Activated naive CD8-positive, alpha-beta T cell treated with anti-CD3 and anti-CD28 coated beads, Interleukin-2, amount 10 ng/mL, durations not matched to agents 7 days and 5 days (primary cell): Measurements from ENCODE around the gene GPRIN3. TPM values are rescaled to one million over a fixed set of nuclear protein-coding genes. Genes with fewer than 3 reads are reported as not detected.

Experiments
- ATAC-seq: fragments of 150-1000 bp; cut with Tn5 transposase; one replicate; pipeline ENCODE4 v1.10.0; 2021; ENCODE audit warnings: low read depth, moderate library complexity
- POLR2A ChIA-PET: fragments of 350-600 bp; sonication (Branson Sonifier 250); formaldehyde crosslinking; loops from one replicate; lab custom pipeline; 2021; ENCODE audit warnings: antibody characterized with exemption; lab: Charles Lee
- DNase-seq: peaks from one replicate; pipeline ENCODE4 v3.0.0; 2021
- H3K27ac Mint-ChIP-seq: one replicate; pipeline ENCODE4 v1.8.0; 2022; ENCODE audit warnings: mild to moderate bottlenecking, mixed read lengths
- H3K27me3 Mint-ChIP-seq: one replicate; pipeline ENCODE4 v1.8.0; 2022; ENCODE audit warnings: mild to moderate bottlenecking, moderate library complexity, mixed read lengths
- H3K36me3 Mint-ChIP-seq: one replicate; pipeline ENCODE4 v1.8.0; 2021; ENCODE audit warnings: mild to moderate bottlenecking, mixed read lengths
- H3K4me1 Mint-ChIP-seq: one replicate; pipeline ENCODE4 v1.8.0; 2021; ENCODE audit warnings: mixed read lengths
- H3K4me3 Mint-ChIP-seq: one replicate; pipeline ENCODE4 v1.8.0; 2022; ENCODE audit warnings: mild to moderate bottlenecking, moderate library complexity, mixed read lengths
- H3K9me3 Mint-ChIP-seq: one replicate; pipeline ENCODE4 v1.8.0; 2021; ENCODE audit warnings: mixed read lengths
- total RNA-seq, 2 experiments: library from RNA; stranded (reverse); gene quantifications; one replicate each; pipeline ENCODE4 v1.2.3, GENCODE V29; 2021

Gene GPRIN3
- total RNA-seq, 2 experiments from 2014 or later: 23.9 to 25.5 TPM

GRCh38 chr4:89296896-89297295 lies 10.7 kb downstream of the GPRIN3 start:
- POLR2A ChIA-PET: no interaction called here
- ATAC-seq: no peak
- H3K36me3 Mint-ChIP-seq: peaks cover 17% of the 10 kb centered on the region

GRCh38 chr4:89296399-89296798 lies 11.2 kb downstream of the GPRIN3 start:
- no peaks in the 10 kb centered on the region for H3K27me3 Mint-ChIP-seq
- peaks cover 22% of the 10 kb centered on the region for H3K36me3 Mint-ChIP-seq
- POLR2A ChIA-PET: no interaction called here
- H3K4me1 Mint-ChIP-seq: peaks cover 70% of the 10 kb centered on the region
- H3K4me3 Mint-ChIP-seq: no peak overlapping the region
- peak overlapping the region; percentile 76 for H3K27ac Mint-ChIP-seq
- ATAC-seq (no peak), DNase-seq (no peak)
- no peaks in the 10 kb centered on the region for H3K9me3 Mint-ChIP-seq

More at GRCh38 chr4:89296896-89297295, 10.7 kb downstream of the GPRIN3 start:
- peak overlapping the region; percentile 43 for H3K4me3 Mint-ChIP-seq
- no peak for DNase-seq
- H3K27ac Mint-ChIP-seq: peak overlapping the region; percentile 76
- no peaks in the 10 kb centered on the region for H3K27me3 Mint-ChIP-seq
- no peaks in the 10 kb centered on the region for H3K9me3 Mint-ChIP-seq
- peaks cover 71% of the 10 kb centered on the region for H3K4me1 Mint-ChIP-seq

GRCh38 chr4:89295415-89295927 lies 12.1 kb downstream of the GPRIN3 start:
- peaks cover 26% of the 10 kb centered on the region for H3K36me3 Mint-ChIP-seq
- no peaks in the 10 kb centered on the region for H3K27me3 Mint-ChIP-seq
- ATAC-seq (no peak), DNase-seq (no peak)
- peak overlapping the region; percentile 90 for H3K27ac Mint-ChIP-seq
- POLR2A ChIA-PET: interaction anchor here (1.0 to 2.5 kb wide), 5 partner anchors 10 to 40 kb away, joined by 3 to 15 read pairs (median 6); partner anchors contain the start of gene GPRIN3
- H3K4me3 Mint-ChIP-seq: peak overlapping the region; percentile 70
- H3K9me3 Mint-ChIP-seq: no peaks in the 10 kb centered on the region
- H3K4me1 Mint-ChIP-seq: peaks cover 70% of the 10 kb centered on the region

GRCh38 chr4:89294573-89295269 lies 12.9 kb downstream of the GPRIN3 start:
- Mint-ChIP-seq H3K9me3 (no peaks in the 10 kb centered on the region), H3K4me1 (peaks cover 72% of the 10 kb centered on the region), H3K27me3 (no peaks in the 10 kb centered on the region), H3K27ac (peak overlapping the region; percentile 90), H3K4me3 (peak overlapping the region; percentile 70), H3K36me3 (peaks cover 34% of the 10 kb centered on the region)
- ATAC-seq (peak; percentile 73), DNase-seq (no peak)
- POLR2A ChIA-PET: interaction anchor here (0.8 to 2.5 kb wide), 7 partner anchors 10 to 51 kb away, joined by 3 to 15 read pairs (median 6); partner anchors contain the start of gene GPRIN3

- H3K9me3 Mint-ChIP-seq: no peaks in the 10 kb centered on the region
- DNase-seq (no peak), ATAC-seq (no peak)
- H3K27ac Mint-ChIP-seq: peak overlapping the region; percentile 90
- no peaks in the 10 kb centered on the region for H3K27me3 Mint-ChIP-seq
- H3K36me3 Mint-ChIP-seq: peaks cover 43% of the 10 kb centered on the region
- H3K4me1 Mint-ChIP-seq: peaks cover 77% of the 10 kb centered on the region
- peak overlapping the region; percentile 70 for H3K4me3 Mint-ChIP-seq
- POLR2A ChIA-PET: interaction anchor here (0.8 to 2.5 kb wide), 4 partner anchors 12 to 49 kb away, joined by 3 to 15 read pairs (median 8); partner anchors contain the start of gene GPRIN3
These were observed 14.3 kb downstream of the GPRIN3 start for GRCh38 chr4:89293299-89293698.

GRCh38 chr4:89290727-89291516 lies 16.7 kb downstream of the GPRIN3 start:
- H3K27me3 Mint-ChIP-seq: no peaks in the 10 kb centered on the region

GRCh38 chr4:89289312-89289711 lies 18.3 kb downstream of the GPRIN3 start:
- ATAC-seq (no peak), DNase-seq (no peak)
- Mint-ChIP-seq H3K36me3 (peaks cover 43% of the 10 kb centered on the region), H3K4me1 (peaks cover 80% of the 10 kb centered on the region), H3K9me3 (no peaks in the 10 kb centered on the region), H3K27ac (peak overlapping the region; percentile 77), H3K27me3 (no peaks in the 10 kb centered on the region), H3K4me3 (peak overlapping the region; percentile 58)
- POLR2A ChIA-PET: interaction anchor here (2.0 to 2.1 kb wide), 2 partner anchors 10 to 18 kb away, joined by 5 to 9 read pairs; partner anchors contain the start of gene GPRIN3

More at GRCh38 chr4:89290727-89291516, 16.7 kb downstream of the GPRIN3 start:
- Mint-ChIP-seq H3K4me1 (peaks cover 80% of the 10 kb centered on the region), H3K27ac (peak overlapping the region; percentile 73), H3K36me3 (peaks cover 41% of the 10 kb centered on the region), H3K9me3 (no peaks in the 10 kb centered on the region), H3K4me3 (peak overlapping the region; percentile 50)
- POLR2A ChIA-PET: interaction anchor here (1.3 to 2.1 kb wide), 2 partner anchors 8 to 17 kb away, joined by 3 to 9 read pairs; partner anchors contain the start of gene GPRIN3
- ATAC-seq: no peak
- DNase-seq: no peak

GRCh38 chr4:89288430-89288829 lies 19.2 kb downstream of the GPRIN3 start:
- DNase-seq (no peak), ATAC-seq (no peak)
- Mint-ChIP-seq H3K4me1 (peaks cover 79% of the 10 kb centered on the region), H3K36me3 (peaks cover 47% of the 10 kb centered on the region), H3K27me3 (no peaks in the 10 kb centered on the region), H3K9me3 (no peaks in the 10 kb centered on the region), H3K27ac (no peak overlapping the region), H3K4me3 (no peak overlapping the region)
- POLR2A ChIA-PET: interaction anchor here (2.0 to 2.1 kb wide), 2 partner anchors 11 to 19 kb away, joined by 5 to 9 read pairs; partner anchors contain the start of gene GPRIN3

- DNase-seq (no peak), ATAC-seq (no peak)
- H3K4me1 Mint-ChIP-seq: peaks cover 77% of the 10 kb centered on the region
- no peaks in the 10 kb centered on the region for H3K27me3 Mint-ChIP-seq
- POLR2A ChIA-PET: interaction anchor here (2.0 to 2.9 kb wide), 2 partner anchors 11 to 20 kb away, joined by 5 to 12 read pairs; partner anchors contain the start of gene GPRIN3
- peaks cover 48% of the 10 kb centered on the region for H3K36me3 Mint-ChIP-seq
- no peak overlapping the region for H3K27ac Mint-ChIP-seq
- H3K4me3 Mint-ChIP-seq: no peak overlapping the region
- H3K9me3 Mint-ChIP-seq: peaks cover 1% of the 10 kb centered on the region
These were observed 19.7 kb downstream of the GPRIN3 start for GRCh38 chr4:89287945-89288344.

- peak overlapping the region; percentile 77 for H3K27ac Mint-ChIP-seq
- peak overlapping the region; percentile 44 for H3K4me3 Mint-ChIP-seq
- POLR2A ChIA-PET: interaction anchor here (0.7 to 2.9 kb wide), 3 partner anchors 13 to 25 kb away, joined by 3 to 12 read pairs (median 3); no protein-coding TSS in a partner anchor
- peaks cover 43% of the 10 kb centered on the region for H3K36me3 Mint-ChIP-seq
- DNase-seq (no peak), ATAC-seq (no peak)
- peaks cover 4% of the 10 kb centered on the region for H3K9me3 Mint-ChIP-seq
- H3K27me3 Mint-ChIP-seq: no peaks in the 10 kb centered on the region
- peaks cover 66% of the 10 kb centered on the region for H3K4me1 Mint-ChIP-seq
These were observed 21.9 kb downstream of the GPRIN3 start for GRCh38 chr4:89285745-89286144.

- peaks cover 58% of the 10 kb centered on the region for H3K4me1 Mint-ChIP-seq
- H3K27ac Mint-ChIP-seq: peak overlapping the region; percentile 86
- POLR2A ChIA-PET: interaction anchor here (0.6 to 1.3 kb wide), 3 partner anchors 10 to 13 kb away, joined by 3 to 6 read pairs (median 3); no protein-coding TSS in a partner anchor
- DNase-seq (no peak), ATAC-seq (peak; percentile 39)
- peaks cover 36% of the 10 kb centered on the region for H3K36me3 Mint-ChIP-seq
- peak overlapping the region; percentile 30 for H3K4me3 Mint-ChIP-seq
- no peaks in the 10 kb centered on the region for H3K27me3 Mint-ChIP-seq
- H3K9me3 Mint-ChIP-seq: peaks cover 4% of the 10 kb centered on the region
These were observed 22.8 kb downstream of the GPRIN3 start for GRCh38 chr4:89284828-89285227.

- H3K4me1 Mint-ChIP-seq: peaks cover 51% of the 10 kb centered on the region
- H3K36me3 Mint-ChIP-seq: peaks cover 29% of the 10 kb centered on the region
- H3K27ac Mint-ChIP-seq: peak overlapping the region; percentile 84
- H3K4me3 Mint-ChIP-seq: peak overlapping the region; percentile 47
- H3K9me3 Mint-ChIP-seq: peaks cover 4% of the 10 kb centered on the region
- DNase-seq: no peak
- no peak for ATAC-seq
- no peaks in the 10 kb centered on the region for H3K27me3 Mint-ChIP-seq
- POLR2A ChIA-PET: interaction anchor here (0.6 to 1.3 kb wide), 4 partner anchors 9 to 14 kb away, joined by 3 to 6 read pairs (median 3); no protein-coding TSS in a partner anchor
These were observed 23.6 kb downstream of the GPRIN3 start for GRCh38 chr4:89284020-89284424.
